Activated B cell treated with CpG ODN at 0.5 μM for 24 hours (primary cell): ENCODE data around the gene GRK1. TPM values are rescaled to one million over a fixed set of nuclear protein-coding genes. Genes with fewer than 3 reads are reported as not detected.

Experiments used
- ATAC-seq: fragments of 200-7000 bp; cut with Tn5 transposase; one replicate; pipeline ENCODE4 v1.10.0; 2021; ENCODE audit warnings: low read depth, mild to moderate bottlenecking, moderate library complexity
- CTCF ChIA-PET: fragments of 350-600 bp; sonication (Branson Sonifier 250); formaldehyde crosslinking; loops from one replicate; lab custom pipeline; 2021; ENCODE audit warnings: antibody characterized with exemption; lab: Charles Lee
- POLR2A ChIA-PET: fragments of 350-600 bp; sonication (Branson Sonifier 250); formaldehyde crosslinking; loops from one replicate; lab custom pipeline; 2021; ENCODE audit warnings: antibody characterized with exemption; lab: Charles Lee
- DNase-seq: peaks from one replicate; pipeline ENCODE4 v3.0.0; 2022
- H3K27ac Mint-ChIP-seq: one replicate; pipeline ENCODE4 v1.8.0; 2020; ENCODE audit warnings: mixed read lengths
- H3K27me3 Mint-ChIP-seq: one replicate; pipeline ENCODE4 v1.8.0; 2021; ENCODE audit warnings: mixed read lengths
- H3K36me3 Mint-ChIP-seq: one replicate; pipeline ENCODE4 v1.8.0; 2021; ENCODE audit warnings: low read depth, mixed read lengths
- H3K4me1 Mint-ChIP-seq: one replicate; pipeline ENCODE4 v1.8.0; 2021; ENCODE audit warnings: mixed read lengths
- H3K4me3 Mint-ChIP-seq: one replicate; pipeline ENCODE4 v1.8.0; 2020; ENCODE audit warnings: mild to moderate bottlenecking, mixed read lengths
- H3K9me3 Mint-ChIP-seq: one replicate; pipeline ENCODE4 v1.8.0; 2020; ENCODE audit warnings: mixed read lengths
- intact Hi-C: fragments of 100-400 bp; cut with micrococcal nuclease; formaldehyde crosslinking; loops from one replicate; pipeline ENCODE4 v1.15.1; 2024
- total RNA-seq: library from RNA; stranded (reverse); gene quantifications from 2 replicates; pipeline ENCODE4 v1.2.3, GENCODE V29; 2022
- TF ChIP-seq, protein P1 (sequence below): fragments of 200-600 bp; IDR thresholded peaks from one replicate; pipeline ENCODE4 v1.8.0; 2022; ENCODE audit warnings: antibody characterized with exemption, mild to moderate bottlenecking

The GRK1 gene
- total RNA-seq, 1 donor from 2014 or later = 0.07 TPM

DNA sequence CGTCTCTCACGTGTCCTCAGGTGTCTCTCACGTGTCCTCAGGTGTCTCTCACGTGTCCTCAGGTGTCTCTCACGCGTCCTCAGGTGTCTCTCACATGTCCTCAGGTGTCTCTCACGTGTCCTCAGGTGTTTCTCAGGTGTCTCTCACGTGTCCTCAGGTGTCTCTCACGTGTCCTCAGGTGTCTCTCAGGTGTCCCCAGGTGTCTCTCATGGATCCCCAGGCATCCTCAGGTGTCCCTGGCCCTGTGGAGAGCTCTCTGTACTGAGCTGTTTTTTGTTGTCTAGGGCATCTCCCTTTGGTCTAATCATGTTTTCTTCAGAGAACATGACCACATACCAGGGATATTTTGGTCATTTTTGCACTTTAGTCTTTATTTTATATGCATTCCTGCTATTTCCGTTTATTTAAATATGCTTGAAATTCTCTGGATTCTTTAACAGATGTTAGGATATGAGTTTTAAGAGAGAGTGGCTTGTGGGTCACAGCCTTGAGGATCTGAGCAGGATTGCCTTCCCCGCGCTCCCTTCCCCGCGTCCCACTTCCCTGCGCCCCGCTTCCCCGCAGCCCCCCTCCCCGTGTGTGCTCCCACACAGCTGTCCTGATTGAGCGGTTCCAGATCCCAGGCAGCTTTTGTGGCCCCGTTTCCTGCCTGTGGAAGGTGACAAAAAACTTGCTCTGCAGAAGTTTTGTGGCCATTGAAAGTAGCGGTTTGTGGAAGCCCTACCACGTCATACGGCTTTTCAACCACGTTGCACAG, 40.9 kb upstream of the GRK1 start:
- Mint-ChIP-seq H3K27ac (no peak overlapping the region), H3K27me3 (no peaks in the 10 kb centered on the region), H3K9me3 (no peaks in the 10 kb centered on the region), H3K4me3 (no peak overlapping the region), H3K4me1 (no peaks in the 10 kb centered on the region), H3K36me3 (peaks cover 54% of the 10 kb centered on the region)
- ChIA-PET POLR2A (no interaction called here), CTCF (no interaction called here)
- intact Hi-C loops = no loop called here
- TF ChIP-seq, protein P1, sequence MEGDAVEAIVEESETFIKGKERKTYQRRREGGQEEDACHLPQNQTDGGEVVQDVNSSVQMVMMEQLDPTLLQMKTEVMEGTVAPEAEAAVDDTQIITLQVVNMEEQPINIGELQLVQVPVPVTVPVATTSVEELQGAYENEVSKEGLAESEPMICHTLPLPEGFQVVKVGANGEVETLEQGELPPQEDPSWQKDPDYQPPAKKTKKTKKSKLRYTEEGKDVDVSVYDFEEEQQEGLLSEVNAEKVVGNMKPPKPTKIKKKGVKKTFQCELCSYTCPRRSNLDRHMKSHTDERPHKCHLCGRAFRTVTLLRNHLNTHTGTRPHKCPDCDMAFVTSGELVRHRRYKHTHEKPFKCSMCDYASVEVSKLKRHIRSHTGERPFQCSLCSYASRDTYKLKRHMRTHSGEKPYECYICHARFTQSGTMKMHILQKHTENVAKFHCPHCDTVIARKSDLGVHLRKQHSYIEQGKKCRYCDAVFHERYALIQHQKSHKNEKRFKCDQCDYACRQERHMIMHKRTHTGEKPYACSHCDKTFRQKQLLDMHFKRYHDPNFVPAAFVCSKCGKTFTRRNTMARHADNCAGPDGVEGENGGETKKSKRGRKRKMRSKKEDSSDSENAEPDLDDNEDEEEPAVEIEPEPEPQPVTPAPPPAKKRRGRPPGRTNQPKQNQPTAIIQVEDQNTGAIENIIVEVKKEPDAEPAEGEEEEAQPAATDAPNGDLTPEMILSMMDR = no peak
- ATAC-seq (no peak), DNase-seq (no peak)

GRCh38 chr13:113627136-113627535, 39.9 kb upstream of the GRK1 start:
- TF ChIP-seq, protein P1 = no peak
- intact Hi-C loops = no loop called here
- Mint-ChIP-seq H3K27ac (no peak overlapping the region), H3K27me3 (no peaks in the 10 kb centered on the region), H3K9me3 (no peaks in the 10 kb centered on the region), H3K36me3 (peaks cover 60% of the 10 kb centered on the region), H3K4me3 (no peak overlapping the region), H3K4me1 (no peaks in the 10 kb centered on the region)
- ATAC-seq = no peak
- no peak for DNase-seq
- ChIA-PET CTCF (no interaction called here), POLR2A (no interaction called here)

GRCh38 chr13:113628291-113629270, 38.4 kb upstream of the GRK1 start:
- Mint-ChIP-seq H3K36me3 (peaks cover 59% of the 10 kb centered on the region), H3K9me3 (no peaks in the 10 kb centered on the region), H3K4me3 (no peak overlapping the region), H3K27ac (no peak overlapping the region), H3K27me3 (no peaks in the 10 kb centered on the region), H3K4me1 (no peaks in the 10 kb centered on the region)
- CTCF ChIA-PET = no interaction called here
- DNase-seq = no peak
- no peak for ATAC-seq
- POLR2A ChIA-PET = no interaction called here
- TF ChIP-seq, protein P1 = no peak
- intact Hi-C loops = no loop called here

GRCh38 chr13:113629866-113630265, 37.2 kb upstream of the GRK1 start:
- Mint-ChIP-seq H3K27ac (no peak overlapping the region), H3K4me3 (no peak overlapping the region), H3K36me3 (peaks cover 64% of the 10 kb centered on the region), H3K9me3 (no peaks in the 10 kb centered on the region), H3K4me1 (no peaks in the 10 kb centered on the region), H3K27me3 (no peaks in the 10 kb centered on the region)
- TF ChIP-seq, protein P1 = no peak
- ATAC-seq (no peak), DNase-seq (no peak)
- intact Hi-C loops = no loop called here
- POLR2A ChIA-PET = no interaction called here
- CTCF ChIA-PET = no interaction called here

DNA sequence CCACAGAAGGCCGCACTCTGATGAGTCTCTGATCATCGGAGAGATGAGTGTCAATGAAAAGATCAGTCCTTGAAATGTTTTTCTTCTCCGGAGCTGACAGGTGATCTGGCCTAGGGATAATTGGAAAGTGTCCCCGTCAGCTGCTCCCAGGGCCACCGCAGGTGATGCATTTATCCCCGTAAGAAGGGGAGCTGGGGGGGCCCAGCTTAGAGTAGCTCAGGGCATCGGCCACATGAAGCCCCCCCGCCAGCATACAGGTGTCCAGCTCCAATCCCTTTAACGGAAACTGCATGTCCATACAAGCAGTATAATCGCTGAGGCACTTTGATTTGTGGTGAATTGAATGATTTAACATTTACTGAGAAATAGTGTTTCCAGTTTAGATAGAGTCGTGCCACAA, 36.7 kb upstream of the GRK1 start:
- intact Hi-C loops = no loop called here
- TF ChIP-seq, protein P1 = no peak
- ATAC-seq (no peak), DNase-seq (no peak)
- no peaks in the 10 kb centered on the region for H3K4me1 Mint-ChIP-seq
- no peak overlapping the region for H3K27ac Mint-ChIP-seq
- ChIA-PET CTCF (no interaction called here), POLR2A (no interaction called here)
- no peaks in the 10 kb centered on the region for H3K27me3 Mint-ChIP-seq
- H3K9me3 Mint-ChIP-seq = no peaks in the 10 kb centered on the region
- no peak overlapping the region for H3K4me3 Mint-ChIP-seq
- peaks cover 67% of the 10 kb centered on the region for H3K36me3 Mint-ChIP-seq
